NCI-H524 (cell line): ENCODE results near the gene FNDC3A.
"Not testable (repeated sequence)": the region's sequence is repeated elsewhere in the genome, so short reads cannot be mapped to it uniquely, and the experiment has no call there.

Experiments used
- DNase-seq, 2 experiments: peaks; one replicate each; lab custom pipeline; 2025; lab: John Stamatoyannopoulos, UW

FNDC3A gene

DNA sequence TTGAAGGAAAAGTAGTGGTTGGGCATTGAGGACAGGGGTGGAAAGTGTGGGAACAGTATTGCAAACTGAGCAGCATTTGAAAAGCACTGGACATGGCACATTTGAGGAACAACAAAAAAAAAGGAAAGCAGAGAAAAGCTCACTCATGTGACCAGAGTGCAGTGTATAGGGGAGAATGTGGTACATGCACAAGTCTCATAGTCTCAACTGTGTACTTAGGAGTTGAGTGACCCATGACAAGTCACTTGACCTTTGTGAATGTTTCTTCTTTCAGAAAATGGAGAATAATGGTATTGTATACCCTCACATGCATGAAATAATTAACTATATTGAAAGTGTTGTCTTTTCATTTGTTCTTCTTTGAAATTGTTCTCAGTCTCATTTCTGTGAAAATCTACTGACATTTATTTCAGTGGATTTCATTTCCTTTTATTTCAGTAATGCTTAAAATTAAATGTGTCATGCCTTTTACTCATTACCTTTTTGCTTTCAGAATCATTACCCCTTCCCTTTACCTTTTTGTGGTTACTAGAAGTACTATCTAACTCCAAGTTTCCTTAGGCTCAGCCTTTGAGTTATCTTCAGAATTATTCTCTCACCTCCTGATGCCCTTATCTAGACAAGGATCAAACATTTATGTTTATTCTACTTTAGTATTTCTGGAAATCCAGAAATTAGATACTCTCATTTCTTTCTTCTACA is 165.3 kb downstream of the FNDC3A start:
- no peak for DNase-seq

DNA sequence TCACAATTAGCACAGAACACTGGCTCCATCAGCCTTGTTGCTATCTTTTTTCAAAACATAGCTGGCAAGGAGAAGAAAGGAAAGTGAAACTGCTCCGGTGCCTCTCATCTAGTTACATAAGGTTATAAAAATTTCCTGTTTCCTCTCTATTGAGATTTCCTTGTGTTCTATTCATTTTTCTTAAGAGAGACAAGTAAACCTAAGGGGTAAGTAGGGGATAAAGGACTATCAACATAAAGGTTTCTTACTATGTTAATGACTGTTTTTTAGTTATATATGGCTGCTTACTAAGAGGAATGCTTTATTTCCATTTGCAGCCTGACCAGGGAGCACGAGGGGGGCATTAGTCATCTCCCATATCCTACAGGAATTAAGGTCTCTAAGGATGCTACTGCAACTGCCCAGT is 171.2 kb downstream of the FNDC3A start:
- no peak for DNase-seq

- no peak for DNase-seq
These were observed 172.7 kb downstream of the FNDC3A start for GRCh38 chr13:49148405-49148804.

DNA sequence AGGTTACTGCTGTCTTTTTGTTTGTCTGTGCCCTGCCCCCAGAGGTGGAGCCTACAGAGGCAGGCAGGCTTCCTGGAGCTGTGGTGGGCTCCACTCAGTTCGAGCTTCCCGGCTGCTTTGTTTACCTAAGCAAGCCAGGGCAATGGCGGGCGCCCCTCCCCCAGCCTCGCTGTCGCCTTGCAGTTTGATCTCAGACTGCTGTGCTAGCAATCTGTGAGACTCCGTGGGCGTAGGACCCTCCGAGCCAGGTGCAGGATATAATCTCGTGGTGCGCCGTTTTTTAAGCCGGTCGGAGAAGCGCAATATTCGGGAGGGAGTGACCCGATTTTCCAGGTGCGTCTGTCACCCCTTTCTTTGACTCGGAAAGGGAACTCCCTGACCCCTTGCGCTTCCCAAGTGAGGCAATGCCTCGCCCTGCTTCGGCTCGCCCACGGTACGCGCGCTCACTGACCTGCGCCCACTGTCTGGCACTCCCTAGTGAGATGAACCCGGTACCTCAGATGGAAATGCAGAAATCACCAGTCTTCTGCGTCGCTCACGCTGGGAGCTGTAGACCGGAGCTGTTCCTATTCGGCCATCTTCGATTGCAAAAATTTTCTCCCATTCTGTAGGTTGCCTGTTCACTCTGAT is 182.4 kb downstream of the FNDC3A start:
- DNase-seq, result not testable (repeated sequence)

DNA sequence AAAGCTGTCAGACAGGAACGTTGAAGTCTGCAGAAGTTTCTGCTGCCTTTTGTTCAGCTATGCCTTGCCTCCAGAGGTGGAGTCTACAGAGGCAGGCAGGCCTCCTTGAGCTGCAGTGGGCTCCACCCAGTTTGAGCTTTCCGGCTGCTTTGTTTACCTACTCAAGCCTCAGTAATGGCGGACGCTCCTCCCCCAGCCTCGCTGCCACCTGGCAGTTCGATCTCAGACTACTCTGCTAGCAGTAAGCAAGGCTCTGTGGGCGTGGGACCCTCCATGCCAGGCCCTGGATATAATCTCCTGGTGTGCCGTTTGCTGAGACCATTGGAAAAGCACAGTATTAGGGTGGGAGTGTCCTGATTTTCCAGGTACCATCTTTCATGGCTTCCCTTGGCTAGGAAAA is 187.4 kb downstream of the FNDC3A start:
- DNase-seq, result not testable (repeated sequence)

DNA sequence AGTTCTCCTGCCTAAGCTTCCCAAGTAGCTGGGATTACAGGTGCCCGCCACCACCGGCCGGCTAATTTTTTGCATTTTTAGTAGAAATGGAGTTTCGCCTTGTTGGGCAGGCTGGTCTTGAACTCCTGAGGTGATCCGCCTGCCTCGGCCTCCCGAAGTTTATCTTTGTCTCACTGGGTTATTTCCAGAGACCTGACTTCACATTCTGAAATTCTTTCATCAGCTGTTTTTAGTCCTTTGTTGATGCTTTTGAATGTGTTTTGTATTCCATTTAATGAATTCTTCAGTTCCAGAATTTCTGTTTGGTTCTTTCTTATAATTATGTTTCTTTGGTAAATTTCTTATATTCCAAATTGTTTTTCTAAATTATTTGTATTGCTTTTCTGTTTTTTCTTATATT is 189.0 kb downstream of the FNDC3A start:
- DNase-seq, result no peak

- DNase-seq, result no peak
These were observed 190.4 kb downstream of the FNDC3A start for GRCh38 chr13:49165798-49166752.

- DNase-seq, result no peak
These were observed 195.6 kb downstream of the FNDC3A start for GRCh38 chr13:49171359-49171758.

- DNase-seq, result no peak
These were observed 208.1 kb downstream of the FNDC3A start for GRCh38 chr13:49183672-49184325.

DNA sequence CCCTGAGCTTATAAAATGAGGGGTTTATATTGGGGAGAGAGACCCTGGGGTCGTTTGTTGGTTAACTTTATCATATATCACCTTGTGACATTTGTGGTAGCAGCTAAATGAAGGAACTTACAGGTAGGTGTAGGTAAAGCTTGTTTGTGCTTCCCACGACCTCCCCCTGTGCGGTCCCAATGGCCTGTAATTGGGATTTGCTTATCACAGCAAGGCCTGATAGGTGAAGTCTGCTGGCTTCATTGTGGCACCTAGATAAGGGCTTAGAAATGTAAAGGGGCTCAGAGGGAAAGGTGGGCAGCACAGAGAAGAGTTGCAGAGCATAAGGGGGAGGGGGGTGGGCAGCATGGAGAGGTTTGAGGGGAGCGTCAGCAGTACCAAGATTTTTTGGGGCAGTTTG is 208.9 kb downstream of the FNDC3A start:
- no peak for DNase-seq

GRCh38 chr13:49185264-49185663 is 209.6 kb downstream of the FNDC3A start:
- DNase-seq, result no peak

GRCh38 chr13:49190901-49191300 is 215.2 kb downstream of the FNDC3A start:
- no peak for DNase-seq

DNA sequence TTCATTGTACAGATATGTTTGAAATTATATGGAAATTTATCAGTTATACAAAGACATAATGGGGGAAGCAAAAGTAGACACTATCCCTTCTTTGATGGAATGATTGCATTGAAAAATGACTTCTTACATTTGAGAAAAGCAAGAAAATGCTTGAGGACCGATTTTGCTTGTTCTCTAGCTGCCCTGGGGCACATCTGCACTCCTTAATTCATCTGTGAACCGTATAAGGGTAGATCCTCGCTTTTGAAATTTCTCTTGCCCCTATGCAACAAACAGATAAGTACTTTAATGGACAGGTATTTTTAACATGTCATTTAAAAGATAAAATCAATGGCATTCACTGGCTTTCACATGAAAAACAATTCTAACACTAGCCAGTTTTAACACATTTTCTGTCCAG is 230.9 kb downstream of the FNDC3A start:
- DNase-seq, result no peak

GRCh38 chr13:49208619-49209018 is 232.9 kb downstream of the FNDC3A start:
- no peak for DNase-seq

GRCh38 chr13:49210114-49210513 is 234.4 kb downstream of the FNDC3A start:
- no peak for DNase-seq

GRCh38 chr13:49210669-49211068 is 235.0 kb downstream of the FNDC3A start:
- no peak for DNase-seq

DNA sequence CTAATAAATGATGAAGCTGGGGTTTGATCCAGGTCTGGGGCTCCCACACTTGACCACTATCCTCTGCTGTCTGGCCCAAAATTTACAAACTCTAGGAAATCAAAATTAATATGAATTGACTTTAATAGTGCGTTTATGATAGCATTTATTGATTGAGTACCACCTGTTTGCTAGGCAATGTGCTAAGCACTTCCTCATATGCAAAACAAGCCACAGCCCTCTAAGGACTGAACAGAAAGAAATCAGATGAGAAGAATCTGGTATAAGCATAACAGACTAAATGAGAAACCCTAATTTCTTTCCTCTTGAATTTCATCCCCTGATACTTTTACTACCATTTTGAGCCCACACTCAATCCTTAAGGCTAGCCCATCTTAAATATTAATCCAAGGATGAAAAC is 237.8 kb downstream of the FNDC3A start:
- DNase-seq, result no peak

DNA sequence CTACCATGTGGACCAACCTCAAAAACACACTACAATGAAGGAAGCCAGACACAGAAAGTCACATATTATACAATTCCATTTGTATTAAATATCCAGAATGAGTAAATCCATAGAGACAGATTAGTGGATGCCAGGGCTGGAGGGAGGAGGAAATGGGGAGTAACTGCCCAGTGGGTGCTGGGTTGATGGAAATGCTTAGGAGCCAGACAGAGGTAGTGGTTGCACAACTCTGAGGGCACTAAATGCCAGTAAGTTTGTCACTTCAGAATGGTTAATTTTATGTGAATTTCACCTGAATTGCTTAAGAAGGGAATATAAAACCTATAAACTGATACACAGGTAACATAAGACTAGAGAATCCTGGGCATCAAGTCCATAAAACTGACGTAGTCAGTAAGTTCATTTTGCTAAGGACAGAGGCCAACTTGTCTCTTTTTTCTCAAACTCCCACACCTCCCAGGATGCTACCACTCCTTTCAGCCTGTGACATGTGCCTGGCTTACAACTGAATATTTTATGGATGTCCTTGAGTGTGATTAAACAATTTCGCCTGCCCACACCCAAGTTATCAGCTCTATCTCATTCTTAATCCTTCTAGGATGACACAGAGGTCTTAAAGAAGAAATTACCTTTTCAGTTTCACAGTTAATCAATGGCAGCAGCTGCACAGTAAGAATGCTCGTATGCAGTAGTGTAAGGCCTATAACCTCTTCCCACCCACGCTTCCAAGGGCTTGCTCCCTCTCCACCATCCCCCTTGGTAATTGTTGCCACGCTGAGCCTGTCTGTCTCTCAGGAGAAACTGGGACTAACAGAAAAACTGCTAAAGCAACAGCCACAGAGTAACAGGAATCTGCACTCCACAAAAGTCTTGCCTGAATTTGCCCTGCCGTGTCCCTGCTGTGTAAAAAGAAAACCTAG is 238.5 kb downstream of the FNDC3A start:
- no peak for DNase-seq

- peak in 1 of 2 experiments; percentile 23 for DNase-seq
These were observed 239.2 kb downstream of the FNDC3A start for GRCh38 chr13:49214917-49215376.

DNA sequence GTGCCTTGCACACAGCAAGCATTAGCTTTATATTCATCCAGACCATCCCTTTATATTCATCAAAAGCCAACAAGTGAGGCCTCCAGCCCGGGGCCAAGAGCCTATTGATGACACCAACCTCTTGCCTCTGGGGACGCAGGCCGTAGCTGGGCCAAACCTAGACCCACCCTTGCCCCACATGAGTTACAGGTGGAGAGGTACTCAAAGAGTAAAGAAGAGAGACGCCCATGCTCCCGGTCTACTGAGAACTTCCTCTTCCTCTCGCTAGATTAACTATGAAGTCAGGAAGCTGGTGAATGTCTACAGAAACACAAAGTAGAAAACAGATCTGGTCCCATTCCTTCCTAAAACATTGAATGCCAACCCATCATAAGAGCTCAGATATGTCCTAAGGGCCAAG is 240.6 kb downstream of the FNDC3A start:
- no peak for DNase-seq

- no peak for DNase-seq
These were observed 242.3 kb downstream of the FNDC3A start for GRCh38 chr13:49217962-49218492.
